OCI-LY3 (cell line): ENCODE results near the gene ISG15.

Experiments used
- H2AFZ ChIP-seq: fragments of 200-600, 300-600 bp; shearing (Covaris generic); 2 replicates; pipeline ENCODE4 v1.6.0; 2014; ENCODE audit warnings: antibody characterized with exemption, low read depth, low read length
- H3K27ac ChIP-seq: fragments of 200-600, 300-600 bp; sonication (generic); 2 replicates; pipeline ENCODE4 v1.5.1; 2014; ENCODE audit warnings: mild to moderate bottlenecking, low read length, moderate library complexity, mixed read lengths
- H3K27me3 ChIP-seq: fragments of 200-600, 300-600 bp; sonication (generic); 2 replicates; pipeline ENCODE4 v1.6.1; 2014; ENCODE audit warnings: low read depth, low read length, mixed read lengths
- H3K36me3 ChIP-seq: fragments of 200-600, 300-600 bp; sonication (generic); replicated peaks from 2 replicates; pipeline ENCODE3; 2014; ENCODE audit warnings: low read depth, low read length, mixed read lengths
- H3K4me1 ChIP-seq: fragments of 300-600, 200-600 bp; sonication (generic); 2 replicates; pipeline ENCODE4 v1.6.1; 2014; ENCODE audit warnings: low read length, mixed read lengths
- H3K4me2 ChIP-seq: fragments of 200-600, 300-600 bp; sonication (generic); 2 replicates; pipeline ENCODE4 v1.6.1; 2014; ENCODE audit warnings: low read length, mixed read lengths
- H3K4me3 ChIP-seq: fragments of 300-600, 200-600 bp; sonication (generic); 2 replicates; pipeline ENCODE4 v1.5.1; 2014; ENCODE audit warnings: antibody characterized with exemption, mild to moderate bottlenecking, low read length, moderate library complexity
- H3K79me2 ChIP-seq: fragments of 300-600, 200-600 bp; shearing (Covaris generic); 2 replicates; pipeline ENCODE4 v1.6.1; 2014; ENCODE audit warnings: mild to moderate bottlenecking, low read length, mixed read lengths
- H3K9ac ChIP-seq: fragments of 300-600, 200-600 bp; shearing (Covaris generic); 2 replicates; pipeline ENCODE4 v1.6.0; 2014; ENCODE audit warnings: mild to moderate bottlenecking, low read length, moderate library complexity
- H3K9me3 ChIP-seq: fragments of 200-600, 300-600 bp; shearing (Covaris generic); 2 replicates; pipeline ENCODE4 v1.6.1; 2014; ENCODE audit warnings: low read length, mixed read lengths; ENCODE audit not compliant: insufficient read depth
- H4K20me1 ChIP-seq: fragments of 200-600, 300-600 bp; sonication (generic); 2 replicates; pipeline ENCODE4 v1.6.1; 2016; ENCODE audit warnings: low read length, mixed read lengths; ENCODE audit not compliant: insufficient read depth
- EZH2phosphoT487 ChIP-seq: fragments of 200-600 bp; shearing (Covaris generic); IDR thresholded peaks from 2 replicates; pipeline ENCODE4 v1.6.1; 2018; ENCODE audit warnings: antibody characterized with exemption, mixed run types, low read depth
- TF ChIP-seq, protein P1 (sequence below): fragments of 200-600, 300-600 bp; sonication (generic); IDR thresholded peaks from 2 replicates; pipeline ENCODE4 v1.5.1; 2014; ENCODE audit warnings: antibody characterized with exemption, low read length, low read depth

ISG15 gene

DNA sequence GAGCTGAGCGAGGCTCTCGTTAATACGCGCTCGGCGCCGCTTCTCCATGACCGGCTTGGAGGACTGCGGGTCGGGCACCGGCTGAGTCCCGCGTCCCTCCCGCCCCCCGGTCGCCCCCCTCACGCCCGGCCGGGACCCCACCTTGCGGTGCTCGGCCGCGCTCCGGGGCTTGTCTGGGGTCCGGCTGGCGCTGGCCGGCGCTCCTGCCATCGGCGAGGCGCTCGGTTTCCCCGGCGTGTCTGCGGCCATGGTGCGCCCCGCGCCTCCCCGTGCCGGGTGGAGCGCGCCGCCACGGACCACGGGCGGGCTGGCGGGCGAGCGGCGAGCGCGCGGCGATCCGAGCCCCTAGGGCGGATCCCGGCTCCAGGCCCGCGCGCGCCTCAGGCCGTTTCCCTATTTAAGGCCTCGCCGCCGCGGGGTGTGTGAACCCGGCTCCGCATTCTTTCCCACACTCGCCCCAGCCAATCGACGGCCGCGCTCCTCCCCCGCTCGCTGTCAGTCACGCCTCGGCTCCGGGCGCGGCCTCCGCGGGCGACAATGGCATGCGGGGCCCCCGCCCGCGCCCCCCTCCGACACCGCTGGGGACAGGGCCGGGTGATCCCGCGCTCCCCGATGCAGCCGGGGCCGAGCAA lies 13.5 kb upstream of the ISG15 start, which contains the start of gene HES4:
TSS of gene HES4 (minus strand) at position 373 of the 632 bp plus-strand sequence. CDS start at position 249, 124 bp downstream.
- Histone ChIP-seq H3K4me1 (peaks cover 3% of the 10 kb centered on the region; the same call in 1 of the 2 replicates), H3K27ac (no peak within 1 kb of the TSS)

DNA sequence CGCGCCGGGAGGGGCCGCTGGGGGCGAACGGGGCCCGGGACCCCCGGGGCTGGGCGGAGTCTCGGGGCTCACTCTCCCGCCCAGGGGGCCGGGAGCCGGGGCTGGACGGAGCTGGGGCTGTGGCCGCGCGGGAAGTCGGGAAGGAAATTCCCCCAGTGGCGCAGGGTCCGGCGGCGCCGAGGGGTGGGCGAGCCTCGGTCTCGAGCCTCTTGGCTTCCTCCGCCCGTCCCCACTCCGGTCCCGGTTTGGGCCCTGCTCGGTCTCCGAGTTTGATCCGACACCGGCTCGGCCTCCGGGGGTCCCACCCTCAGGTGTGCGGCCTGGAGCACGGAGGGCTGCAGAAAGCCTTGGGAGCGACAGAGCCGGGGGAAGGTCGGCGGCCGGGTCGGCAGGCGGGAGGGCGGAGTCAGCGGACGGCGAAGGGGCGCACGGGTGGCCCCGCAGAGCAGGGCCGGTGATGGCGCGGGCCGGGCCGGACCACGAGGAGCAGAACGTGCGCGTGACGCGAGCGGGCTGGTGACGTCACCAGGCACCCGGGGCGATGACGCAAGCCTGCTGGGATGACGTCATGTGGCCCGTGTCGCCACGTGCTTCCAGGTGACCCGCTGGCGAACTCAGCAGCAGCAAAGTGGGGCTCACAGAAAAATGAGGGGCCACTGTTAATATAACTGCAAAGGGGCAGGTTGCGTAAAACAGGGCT lies 12.8 kb upstream of the ISG15 start:
- H3K27me3 ChIP-seq, result peaks cover 28% of the 10 kb centered on the region

More for the DNA sequence above, 13.5 kb upstream of the ISG15 start, which contains the start of gene HES4:
- Histone ChIP-seq H3K36me3 (no peaks in the 10 kb centered on the region), H3K4me3 (no peak within 1 kb of the TSS), H3K27me3 (peaks cover 26% of the 10 kb centered on the region), H4K20me1 (no peaks in the 10 kb centered on the region), H3K9me3 (no peaks in the 10 kb centered on the region), H3K4me2 (no peak within 1 kb of the TSS), H2AFZ (no peak within 1 kb of the TSS), H3K9ac (no peak within 1 kb of the TSS), H3K79me2 (no peaks in the 10 kb centered on the region)
- TF ChIP-seq, protein P1, sequence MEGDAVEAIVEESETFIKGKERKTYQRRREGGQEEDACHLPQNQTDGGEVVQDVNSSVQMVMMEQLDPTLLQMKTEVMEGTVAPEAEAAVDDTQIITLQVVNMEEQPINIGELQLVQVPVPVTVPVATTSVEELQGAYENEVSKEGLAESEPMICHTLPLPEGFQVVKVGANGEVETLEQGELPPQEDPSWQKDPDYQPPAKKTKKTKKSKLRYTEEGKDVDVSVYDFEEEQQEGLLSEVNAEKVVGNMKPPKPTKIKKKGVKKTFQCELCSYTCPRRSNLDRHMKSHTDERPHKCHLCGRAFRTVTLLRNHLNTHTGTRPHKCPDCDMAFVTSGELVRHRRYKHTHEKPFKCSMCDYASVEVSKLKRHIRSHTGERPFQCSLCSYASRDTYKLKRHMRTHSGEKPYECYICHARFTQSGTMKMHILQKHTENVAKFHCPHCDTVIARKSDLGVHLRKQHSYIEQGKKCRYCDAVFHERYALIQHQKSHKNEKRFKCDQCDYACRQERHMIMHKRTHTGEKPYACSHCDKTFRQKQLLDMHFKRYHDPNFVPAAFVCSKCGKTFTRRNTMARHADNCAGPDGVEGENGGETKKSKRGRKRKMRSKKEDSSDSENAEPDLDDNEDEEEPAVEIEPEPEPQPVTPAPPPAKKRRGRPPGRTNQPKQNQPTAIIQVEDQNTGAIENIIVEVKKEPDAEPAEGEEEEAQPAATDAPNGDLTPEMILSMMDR, result no peak
- no peak for TF ChIP-seq EZH2phosphoT487

DNA sequence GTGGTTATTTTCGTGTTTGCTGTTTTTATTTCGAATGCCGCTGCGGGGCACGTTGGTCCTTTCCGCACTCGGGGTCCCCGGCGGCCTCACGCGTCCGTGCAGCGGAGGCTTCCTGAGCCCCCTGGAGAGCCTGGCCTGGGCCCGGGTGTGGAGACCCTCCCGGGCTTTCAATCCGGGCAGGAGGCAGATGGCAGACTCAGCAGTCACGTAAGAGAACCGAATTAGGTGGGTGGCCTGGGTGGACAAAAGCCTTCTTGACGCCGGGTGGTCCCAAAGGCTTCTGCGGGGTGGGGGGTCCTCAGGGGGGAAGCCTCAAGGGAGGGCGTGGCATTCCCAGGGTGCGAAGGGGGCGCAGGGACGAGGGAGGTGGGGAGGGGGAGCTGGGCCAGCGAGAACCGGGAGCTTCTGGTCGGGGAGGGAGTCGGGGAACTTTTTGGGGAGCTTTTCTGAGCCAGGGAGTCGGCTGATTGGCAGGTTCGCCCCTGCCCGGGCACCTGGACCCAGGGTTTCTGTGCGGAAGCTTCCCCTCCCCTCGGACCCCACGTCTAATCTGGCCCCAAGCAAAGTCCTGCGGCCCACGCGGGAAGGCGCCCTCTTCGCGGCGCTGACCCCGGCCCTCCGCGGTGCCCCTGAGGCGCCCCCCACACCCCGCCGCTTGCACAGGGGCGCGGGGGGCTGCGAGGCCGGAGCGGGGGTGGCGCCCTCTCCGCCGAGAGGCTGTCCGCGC lies 12.1 kb upstream of the ISG15 start:
- no peak for TF ChIP-seq EZH2phosphoT487
- TF ChIP-seq, protein P1, result no peak
- no peak overlapping the region for H3K4me2 ChIP-seq
- H3K27me3 ChIP-seq, result peaks cover 29% of the 10 kb centered on the region
- no peaks in the 10 kb centered on the region for H4K20me1 ChIP-seq
- no peak overlapping the region for H3K4me3 ChIP-seq
- no peak overlapping the region for H3K27ac ChIP-seq
- no peaks in the 10 kb centered on the region for H3K36me3 ChIP-seq
- H2AFZ ChIP-seq, result no peak overlapping the region
- peaks cover 3% of the 10 kb centered on the region; the same call in 1 of the 2 replicates for H3K4me1 ChIP-seq
- H3K9ac ChIP-seq, result no peak overlapping the region
- no peaks in the 10 kb centered on the region for H3K9me3 ChIP-seq
- H3K79me2 ChIP-seq, result no peaks in the 10 kb centered on the region

More for the DNA sequence above, 12.8 kb upstream of the ISG15 start:
- no peaks in the 10 kb centered on the region for H3K79me2 ChIP-seq
- H3K4me1 ChIP-seq, result peaks cover 3% of the 10 kb centered on the region; the same call in 1 of the 2 replicates
- H3K27ac ChIP-seq, result no peak overlapping the region
- no peaks in the 10 kb centered on the region for H3K36me3 ChIP-seq
- no peak overlapping the region for H3K4me2 ChIP-seq
- H3K9ac ChIP-seq, result no peak overlapping the region
- TF ChIP-seq EZH2phosphoT487, result no peak
- TF ChIP-seq, protein P1, result no peak
- no peak overlapping the region for H3K4me3 ChIP-seq
- no peaks in the 10 kb centered on the region for H3K9me3 ChIP-seq
- H2AFZ ChIP-seq, result no peak overlapping the region
- no peaks in the 10 kb centered on the region for H4K20me1 ChIP-seq
